Daoy (cell line): ENCODE results near the gene ISG15. TPM values are rescaled to one million over a fixed set of nuclear protein-coding genes. Genes with fewer than 3 reads are reported as not detected.
"Not testable (repeated sequence)": the region's sequence is repeated elsewhere in the genome, so short reads cannot be mapped to it uniquely, and the experiment has no call there.

Source experiments
- DNase-seq: peaks from one replicate; pipeline ENCODE4 v3.0.0-alpha.2; 2015; ENCODE audit warnings: low read depth
- total RNA-seq: library from RNA; depleted of rRNA; stranded (reverse); fragments of >200 nt; shearing (Covaris generic); gene quantifications from 2 replicates; pipeline ENCODE4 v1.2.3, GENCODE V29; 2014

Gene ISG15
- total RNA-seq, 1 experiment from 2014 or later: 219 TPM

DNA sequence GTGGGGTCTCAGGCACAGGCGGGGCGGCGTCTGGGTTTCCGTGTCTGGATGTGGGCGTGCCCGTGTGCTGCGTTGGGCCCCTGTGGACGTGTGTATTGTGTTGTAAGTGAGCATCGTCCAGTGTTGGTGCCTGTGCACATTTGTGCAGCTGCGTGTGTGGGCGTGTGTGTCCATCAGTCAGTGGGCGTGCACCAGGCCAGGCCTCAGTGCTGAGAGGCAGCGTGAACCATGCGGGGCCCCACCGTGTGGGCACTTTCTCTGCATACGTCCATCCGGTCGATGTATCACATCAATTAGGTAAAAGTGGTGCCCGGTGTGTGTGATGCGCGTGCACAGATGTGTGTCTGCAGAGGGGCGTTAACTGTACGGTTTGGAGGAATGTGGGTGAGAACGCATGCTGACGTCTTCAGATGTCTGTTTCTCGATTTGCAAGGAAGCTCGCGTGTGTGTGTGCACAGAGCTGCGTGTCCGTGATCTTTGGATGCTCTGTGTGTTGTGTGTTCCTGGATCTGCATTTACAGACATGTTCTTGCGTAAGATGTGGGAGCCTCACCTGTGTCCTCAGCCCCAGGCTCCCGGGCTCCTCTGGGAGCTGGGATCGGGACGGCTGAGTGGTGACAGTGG is 31.3 kb downstream of the ISG15 start:
- no peak for DNase-seq

DNA sequence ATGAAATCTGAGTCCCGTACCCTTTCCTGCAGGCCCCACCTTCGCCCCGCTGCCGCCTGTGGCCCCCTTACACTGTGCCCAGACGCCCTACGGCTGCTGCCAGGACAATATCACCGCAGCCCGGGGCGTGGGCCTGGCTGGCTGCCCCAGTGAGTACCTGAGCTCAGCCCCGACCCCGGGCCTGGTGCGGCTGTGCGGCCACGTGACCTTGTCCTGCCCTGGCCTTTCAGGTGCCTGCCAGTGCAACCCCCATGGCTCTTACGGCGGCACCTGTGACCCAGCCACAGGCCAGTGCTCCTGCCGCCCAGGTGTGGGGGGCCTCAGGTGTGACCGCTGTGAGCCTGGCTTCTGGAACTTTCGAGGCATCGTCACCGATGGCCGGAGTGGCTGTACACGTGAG is 31.8 kb downstream of the ISG15 start:
- no peak for DNase-seq

DNA sequence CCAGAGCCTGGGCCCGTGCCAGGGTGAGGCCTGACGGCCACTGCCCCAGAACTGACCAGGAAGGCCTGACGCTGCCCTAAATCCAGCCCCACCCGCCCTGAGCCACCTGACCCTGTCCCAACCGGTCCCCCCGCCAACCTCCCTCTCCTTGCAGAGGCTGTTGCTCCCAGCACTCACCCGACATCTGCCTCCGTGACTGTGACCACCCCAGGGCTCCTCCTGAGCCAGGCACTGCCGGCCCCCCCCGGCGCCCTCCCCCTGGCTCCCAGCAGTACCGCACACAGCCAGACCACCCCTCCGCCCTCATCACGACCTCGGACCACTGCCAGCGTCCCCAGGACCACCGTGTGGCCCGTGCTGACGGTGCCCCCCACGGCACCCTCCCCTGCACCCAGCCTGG is 32.9 kb downstream of the ISG15 start:
- no peak for DNase-seq

DNA sequence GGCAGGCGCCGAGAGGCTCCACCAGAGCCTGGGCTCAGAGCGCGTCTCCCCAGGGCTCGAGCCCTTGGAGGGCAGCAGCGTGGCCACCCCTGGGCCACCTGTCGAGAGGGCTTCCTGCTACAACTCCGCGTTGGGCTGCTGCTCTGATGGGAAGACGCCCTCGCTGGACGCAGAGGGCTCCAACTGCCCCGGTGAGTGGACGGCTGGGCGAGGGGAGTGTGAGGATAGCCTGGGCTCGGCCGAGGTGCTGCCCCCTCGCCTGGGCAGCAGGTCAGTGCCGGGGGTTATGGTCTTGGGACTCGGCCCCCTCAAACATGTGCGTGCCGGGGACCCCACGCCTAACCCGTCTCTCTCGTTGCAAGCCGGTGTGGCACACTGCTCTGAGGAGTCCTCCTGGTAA is 33.5 kb downstream of the ISG15 start:
- DNase-seq: no peak

DNA sequence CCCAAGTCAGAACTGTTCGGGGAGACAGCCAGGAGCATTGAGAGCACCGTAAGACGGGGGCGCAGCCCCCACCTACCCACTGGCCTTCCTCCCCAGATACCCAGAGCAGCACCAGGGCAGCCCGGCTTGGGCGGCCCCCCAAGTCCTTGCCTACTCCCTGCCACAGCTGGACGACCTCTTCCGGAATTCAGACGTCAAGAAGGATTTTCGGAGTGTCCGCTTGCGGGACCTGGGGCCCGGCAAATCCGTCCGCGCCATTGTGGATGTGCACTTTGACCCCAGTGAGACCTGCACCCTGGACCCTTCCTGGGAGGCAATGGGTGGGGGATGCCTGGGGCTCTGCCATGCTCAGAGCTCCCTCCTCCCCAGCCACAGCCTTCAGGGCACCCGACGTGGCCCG is 34.1 kb downstream of the ISG15 start:
- no peak for DNase-seq

DNA sequence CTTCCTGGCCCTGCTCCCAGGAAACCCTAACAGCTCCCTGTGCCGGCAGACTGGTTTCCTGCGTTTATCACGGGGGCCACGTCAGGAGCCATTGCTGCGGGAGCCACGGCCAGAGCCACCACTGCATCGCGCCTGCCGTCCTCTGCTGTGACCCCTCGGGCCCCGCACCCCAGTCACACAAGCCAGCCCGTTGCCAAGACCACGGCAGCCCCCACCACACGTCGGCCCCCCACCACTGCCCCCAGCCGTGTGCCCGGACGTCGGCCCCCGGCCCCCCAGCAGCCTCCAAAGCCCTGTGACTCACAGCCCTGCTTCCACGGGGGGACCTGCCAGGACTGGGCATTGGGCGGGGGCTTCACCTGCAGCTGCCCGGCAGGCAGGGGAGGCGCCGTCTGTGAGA is 34.7 kb downstream of the ISG15 start:
- no peak for DNase-seq

DNA sequence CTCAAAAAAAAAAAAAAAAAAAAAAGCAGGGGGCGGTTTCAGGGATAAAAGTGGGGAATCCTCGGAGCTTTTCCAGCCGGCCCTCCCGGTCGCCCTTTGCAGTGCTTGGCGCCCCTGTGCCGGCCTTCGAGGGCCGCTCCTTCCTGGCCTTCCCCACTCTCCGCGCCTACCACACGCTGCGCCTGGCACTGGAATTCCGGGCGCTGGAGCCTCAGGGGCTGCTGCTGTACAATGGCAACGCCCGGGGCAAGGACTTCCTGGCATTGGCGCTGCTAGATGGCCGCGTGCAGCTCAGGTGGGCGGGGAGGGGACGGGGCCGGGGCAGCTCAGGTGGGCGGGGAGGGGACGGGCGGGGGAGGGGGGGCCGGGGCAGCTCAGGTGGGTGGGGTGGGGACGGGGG is 35.5 kb downstream of the ISG15 start:
- no peak for DNase-seq

DNA sequence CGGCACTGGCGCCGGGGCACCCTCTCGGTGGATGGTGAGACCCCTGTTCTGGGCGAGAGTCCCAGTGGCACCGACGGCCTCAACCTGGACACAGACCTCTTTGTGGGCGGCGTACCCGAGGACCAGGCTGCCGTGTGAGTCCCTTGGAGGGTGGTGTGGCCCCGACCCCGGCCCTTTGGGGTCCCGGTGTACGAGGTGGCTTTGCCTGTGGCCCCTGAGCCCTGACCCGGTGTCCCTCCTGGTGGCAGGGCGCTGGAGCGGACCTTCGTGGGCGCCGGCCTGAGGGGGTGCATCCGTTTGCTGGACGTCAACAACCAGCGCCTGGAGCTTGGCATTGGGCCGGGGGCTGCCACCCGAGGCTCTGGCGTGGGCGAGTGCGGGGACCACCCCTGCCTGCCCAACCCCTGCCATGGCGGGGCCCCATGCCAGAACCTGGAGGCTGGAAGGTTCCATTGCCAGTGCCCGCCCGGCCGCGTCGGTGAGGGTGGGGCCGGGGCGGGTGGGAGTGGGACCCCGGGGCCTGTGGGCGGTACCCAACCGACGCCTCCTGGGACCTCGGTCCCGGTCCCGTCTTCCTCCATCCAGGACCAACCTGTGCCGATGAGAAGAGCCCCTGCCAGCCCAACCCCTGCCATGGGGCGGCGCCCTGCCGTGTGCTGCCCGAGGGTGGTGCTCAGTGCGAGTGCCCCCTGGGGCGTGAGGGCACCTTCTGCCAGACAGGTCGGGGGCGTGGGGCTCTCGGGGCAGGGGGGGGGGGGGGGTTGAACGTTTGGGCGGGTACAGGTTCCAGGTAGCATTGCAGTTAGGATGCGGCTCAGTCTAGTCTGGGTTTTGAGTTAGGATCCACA is 36.2 kb downstream of the ISG15 start:
- DNase-seq: no peak

DNA sequence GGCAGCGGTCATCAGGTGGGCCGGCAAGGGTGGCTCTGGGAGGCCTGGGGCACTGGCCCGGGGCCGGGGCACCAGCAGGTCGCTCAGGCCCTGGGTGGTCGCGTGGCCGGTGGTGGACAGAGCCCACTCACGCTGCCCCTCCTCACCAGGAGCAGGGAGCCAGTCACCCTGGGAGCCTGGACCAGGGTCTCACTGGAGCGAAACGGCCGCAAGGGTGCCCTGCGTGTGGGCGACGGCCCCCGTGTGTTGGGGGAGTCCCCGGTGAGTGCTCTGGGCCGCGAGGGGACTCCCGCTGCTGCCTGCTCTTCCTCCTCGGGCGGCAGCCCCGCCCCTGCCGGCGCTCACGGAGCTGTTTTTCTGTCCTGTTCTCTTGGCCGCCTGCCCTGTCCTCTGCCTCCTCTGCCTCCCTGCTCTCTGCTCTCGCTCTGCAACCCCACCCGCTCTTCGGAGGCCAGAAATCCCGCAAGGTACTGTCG is 37.3 kb downstream of the ISG15 start:
- no peak for DNase-seq

DNA sequence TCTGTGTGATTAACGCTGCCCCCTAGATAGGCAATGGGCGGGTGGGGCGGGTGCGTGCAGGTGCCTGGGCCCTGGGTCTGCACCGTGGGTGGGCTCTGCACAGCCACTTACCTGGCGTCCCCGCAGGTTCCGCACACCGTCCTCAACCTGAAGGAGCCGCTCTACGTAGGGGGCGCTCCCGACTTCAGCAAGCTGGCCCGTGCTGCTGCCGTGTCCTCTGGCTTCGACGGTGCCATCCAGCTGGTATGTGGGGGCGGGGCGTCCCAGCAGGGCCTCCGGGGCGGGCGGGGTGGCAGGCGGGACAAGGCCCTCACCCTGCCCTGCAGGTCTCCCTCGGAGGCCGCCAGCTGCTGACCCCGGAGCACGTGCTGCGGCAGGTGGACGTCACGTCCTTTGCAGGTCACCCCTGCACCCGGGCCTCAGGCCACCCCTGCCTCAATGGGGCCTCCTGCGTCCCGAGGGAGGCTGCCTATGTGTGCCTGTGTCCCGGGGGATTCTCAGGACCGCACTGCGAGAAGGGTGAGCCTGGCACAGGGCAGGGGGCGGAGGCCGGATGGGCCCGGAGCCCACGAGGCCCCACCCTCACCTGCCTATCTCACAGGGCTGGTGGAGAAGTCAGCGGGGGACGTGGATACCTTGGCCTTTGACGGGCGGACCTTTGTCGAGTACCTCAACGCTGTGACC is 38.0 kb downstream of the ISG15 start:
- no peak for DNase-seq

DNA sequence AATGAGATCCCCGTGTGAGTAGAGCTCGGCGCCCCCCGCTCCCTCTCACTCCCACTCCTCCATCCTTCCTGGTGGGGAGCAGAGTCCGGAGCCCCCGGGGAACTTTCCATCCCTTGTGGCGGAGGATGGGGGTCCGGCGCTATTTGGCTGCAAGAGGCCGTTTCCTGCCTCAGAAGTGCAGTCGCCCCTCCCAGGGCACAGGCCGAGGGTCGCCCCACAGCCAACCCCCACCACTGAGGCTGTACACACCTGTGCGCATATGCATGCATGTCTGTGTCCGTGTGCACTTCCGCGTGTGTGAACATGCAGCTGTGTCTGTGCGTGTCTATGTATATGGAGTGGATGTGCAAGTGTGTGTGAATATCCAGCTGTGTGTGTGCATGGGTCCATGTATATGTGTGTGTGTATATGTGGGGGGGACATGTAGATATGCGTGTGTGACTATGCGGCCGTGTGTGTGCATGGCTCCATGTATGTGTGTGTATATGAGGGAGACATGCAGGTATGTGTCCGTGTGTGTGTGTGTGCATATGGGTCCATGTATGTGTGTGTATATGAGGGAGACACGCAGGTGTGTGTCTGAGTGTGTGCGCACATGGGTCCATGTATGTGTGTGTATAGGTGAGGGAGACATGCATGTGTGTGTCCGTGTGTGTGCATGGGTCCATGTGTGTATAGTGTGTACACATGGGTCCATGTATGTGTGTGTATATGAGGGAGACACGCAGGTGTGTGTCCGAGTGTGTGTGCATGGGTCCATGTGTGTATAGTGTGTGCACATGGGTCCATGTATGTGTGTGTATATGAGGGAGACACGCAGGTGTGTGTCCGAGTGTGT is 38.9 kb downstream of the ISG15 start:
- DNase-seq: no peak

DNA sequence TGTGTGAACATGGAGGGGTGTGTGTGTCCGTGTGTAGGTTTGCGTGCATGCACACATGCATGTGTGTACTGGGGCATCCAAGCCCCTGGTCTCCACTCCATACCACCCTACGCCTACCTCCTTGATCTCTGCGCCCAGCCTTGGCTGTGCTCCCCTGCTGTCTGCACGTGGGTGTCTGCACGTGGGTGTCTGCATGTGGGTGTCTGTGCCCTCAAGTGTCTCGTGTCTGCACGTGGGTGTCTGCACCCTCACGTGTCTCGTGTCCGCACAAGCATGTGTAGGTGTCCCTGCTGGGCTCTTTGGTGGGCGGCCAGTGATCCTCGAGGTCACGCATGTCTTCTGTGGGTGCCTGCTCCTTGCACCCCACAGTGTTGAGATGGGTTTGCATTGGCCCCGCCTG is 39.7 kb downstream of the ISG15 start:
- no peak for DNase-seq

DNA sequence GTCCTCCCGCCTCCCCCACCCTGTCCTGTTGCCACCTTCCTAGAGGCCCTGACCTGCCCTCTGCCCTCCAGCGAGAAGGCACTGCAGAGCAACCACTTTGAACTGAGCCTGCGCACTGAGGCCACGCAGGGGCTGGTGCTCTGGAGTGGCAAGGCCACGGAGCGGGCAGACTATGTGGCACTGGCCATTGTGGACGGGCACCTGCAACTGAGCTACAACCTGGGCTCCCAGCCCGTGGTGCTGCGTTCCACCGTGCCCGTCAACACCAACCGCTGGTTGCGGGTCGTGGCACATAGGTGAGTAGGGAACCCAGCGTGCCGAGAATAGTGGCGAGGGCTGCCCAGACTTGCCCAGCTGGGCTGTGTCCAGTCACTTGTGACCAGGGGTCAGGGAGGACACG is 40.4 kb downstream of the ISG15 start:
- DNase-seq: no peak

DNA sequence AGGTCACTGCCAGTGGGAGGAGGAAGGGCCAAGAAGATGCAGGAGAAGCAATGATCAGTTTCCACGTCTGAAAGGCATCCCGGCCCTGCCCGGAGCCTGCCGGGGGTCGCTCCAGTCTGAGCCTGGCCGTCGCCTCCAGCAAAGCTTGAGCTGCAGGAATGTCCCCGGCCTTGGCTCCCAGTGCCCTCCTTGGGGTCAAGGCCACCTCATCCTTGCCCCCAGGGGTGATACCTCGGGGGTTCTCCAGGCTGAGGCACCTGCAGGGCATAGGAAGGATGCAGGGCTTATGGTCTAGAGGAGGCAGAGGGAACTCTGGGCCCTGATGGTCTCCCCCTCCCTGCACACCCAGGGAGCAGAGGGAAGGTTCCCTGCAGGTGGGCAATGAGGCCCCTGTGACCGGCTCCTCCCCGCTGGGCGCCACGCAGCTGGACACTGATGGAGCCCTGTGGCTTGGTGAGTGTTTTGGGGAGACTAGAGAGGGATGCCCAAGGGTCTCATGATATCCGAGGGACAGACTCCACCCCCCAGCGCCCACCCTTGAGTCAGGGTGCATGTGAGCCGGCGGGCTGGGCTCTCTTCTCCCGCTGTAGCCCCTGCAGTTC is 40.9 kb downstream of the ISG15 start:
- DNase-seq: no peak

DNA sequence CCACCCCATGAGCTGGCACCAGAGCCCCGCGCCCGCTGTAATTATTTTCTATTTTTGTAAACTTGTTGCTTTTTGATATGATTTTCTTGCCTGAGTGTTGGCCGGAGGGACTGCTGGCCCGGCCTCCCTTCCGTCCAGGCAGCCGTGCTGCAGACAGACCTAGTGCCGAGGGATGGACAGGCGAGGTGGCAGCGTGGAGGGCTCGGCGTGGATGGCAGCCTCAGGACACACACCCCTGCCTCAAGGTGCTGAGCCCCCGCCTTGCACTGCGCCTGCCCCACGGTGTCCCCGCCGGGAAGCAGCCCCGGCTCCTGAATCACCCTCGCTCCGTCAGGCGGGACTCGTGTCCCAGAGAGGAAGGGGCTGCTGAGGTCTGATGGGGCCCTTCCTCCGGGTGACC is 41.7 kb downstream of the ISG15 start:
- DNase-seq: no peak

DNA sequence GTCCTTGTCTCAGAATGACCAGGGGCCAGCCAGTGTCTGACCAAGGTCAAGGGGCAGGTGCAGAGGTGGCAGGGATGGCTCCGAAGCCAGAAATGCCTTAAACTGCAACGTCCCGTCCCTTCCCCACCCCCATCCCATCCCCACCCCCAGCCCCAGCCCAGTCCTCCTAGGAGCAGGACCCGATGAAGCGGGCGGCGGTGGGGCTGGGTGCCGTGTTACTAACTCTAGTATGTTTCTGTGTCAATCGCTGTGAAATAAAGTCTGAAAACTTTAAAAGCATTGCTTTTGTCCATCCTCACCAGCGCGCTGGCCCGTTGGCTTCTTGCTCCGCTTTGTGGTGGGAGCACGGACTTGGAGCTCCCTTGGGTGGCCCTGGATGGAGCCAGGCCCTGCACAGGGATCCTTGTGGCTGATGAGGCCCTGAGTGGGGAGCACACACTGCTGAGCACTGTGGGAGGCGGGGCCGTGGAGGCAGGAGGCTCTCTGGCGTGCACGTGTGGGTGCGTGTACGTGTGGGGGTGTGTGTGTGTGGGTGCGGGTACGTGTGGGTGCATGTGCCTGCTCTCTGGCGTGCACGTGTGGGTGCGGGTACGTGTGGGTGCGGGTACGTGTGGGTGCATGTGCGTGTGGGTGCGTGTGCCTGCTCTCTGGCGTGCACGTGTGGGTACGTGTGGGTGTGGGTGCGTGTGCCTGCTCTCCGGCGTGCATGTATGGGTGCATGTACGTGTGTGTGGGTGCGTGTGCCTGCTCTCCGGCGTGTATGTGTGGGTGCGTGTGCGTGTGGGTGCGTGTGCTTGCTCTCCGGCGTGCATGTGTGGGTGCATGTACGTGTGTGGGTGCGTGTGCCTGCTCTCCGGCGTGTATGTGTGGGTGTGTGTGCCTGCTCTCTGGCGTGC is 42.8 kb downstream of the ISG15 start:
- no peak for DNase-seq

DNA sequence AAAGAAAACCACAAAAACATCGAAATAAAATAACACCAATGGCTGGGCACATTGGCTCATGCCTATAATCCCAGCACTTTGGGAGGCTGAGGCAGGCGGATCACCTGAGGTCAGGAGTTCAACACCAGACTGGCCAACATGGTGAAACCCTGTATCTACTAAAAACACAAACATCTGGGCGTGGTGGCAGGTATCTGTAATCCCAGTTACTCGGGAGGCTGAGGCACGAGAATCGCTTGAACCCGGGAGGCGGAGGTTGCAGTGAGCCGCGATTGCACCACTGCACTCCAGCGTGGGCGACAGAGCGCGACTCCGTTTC is 44.4 kb downstream of the ISG15 start:
- DNase-seq: not testable (repeated sequence)

DNA sequence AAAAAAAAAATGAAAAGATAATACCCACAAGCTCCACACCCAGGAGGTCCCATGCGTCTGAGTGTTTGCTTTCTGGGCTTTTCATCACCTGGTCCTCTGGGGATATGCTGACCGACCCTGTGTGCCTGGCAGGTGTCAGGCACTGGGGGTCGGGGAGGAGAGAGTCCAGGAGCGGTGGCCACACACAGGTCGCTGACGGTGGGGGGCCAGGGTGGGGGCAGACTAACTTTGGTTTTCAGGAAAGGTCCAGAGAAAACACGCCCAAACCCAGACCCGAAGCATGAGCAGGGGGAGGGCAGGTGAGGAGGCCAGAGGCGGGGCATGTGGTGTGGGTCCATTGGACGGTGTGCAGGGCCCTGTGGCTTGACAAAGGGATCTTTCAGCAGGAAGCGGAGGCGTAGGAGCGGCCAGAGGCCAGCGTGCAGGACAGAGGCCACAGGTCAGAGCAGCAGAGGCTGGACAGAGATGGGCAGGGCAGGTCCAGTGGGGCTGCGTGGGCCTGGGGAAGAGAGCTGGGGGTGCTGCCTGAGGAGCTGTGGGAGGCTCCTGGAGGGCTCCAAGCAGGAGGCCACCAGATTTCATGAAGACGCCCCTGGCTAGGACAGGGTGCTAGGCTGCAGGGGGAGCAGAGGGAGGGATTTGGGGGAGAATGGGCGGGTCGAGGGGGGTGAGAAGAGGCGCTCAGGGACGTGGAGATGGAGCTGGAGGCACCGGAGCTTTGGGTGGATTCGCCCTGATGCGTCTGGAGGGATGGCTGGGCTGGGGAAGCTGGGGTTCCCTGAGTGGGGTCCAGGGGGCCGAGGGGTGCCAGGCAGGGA is 45.0 kb downstream of the ISG15 start:
- no peak for DNase-seq

DNA sequence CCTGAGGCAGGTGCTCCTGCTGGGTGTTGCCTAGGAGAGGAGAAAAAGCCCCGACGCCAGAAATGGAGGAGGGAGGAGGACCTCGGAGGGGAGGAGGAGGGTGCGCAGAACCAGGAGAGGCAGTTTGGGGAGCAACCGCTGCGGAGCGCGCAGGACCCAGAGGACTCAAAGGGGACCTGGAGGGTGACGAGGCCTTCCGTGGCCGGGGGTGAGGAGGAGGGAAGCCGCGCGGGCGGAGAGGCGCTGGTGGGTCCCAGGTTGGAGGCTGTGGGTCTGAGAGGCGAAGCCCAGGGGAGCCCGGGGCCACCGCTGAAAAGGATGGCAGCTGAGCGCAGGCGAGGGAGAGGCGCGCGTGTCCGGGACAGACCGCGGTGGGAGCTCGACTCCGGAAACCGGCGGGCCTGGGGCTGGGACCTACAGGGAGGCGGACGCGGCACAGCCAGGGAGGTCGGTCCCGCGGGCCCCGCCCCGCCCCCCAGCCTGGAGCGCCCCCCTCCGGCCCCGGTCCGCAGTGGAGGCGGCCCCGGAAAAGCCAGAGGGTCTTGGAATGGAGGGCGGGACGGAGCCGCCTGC is 45.7 kb downstream of the ISG15 start:
- peak; percentile 61 for DNase-seq
